GM12878 (cell line): ENCODE results near the gene RNF183. TPM values are rescaled to one million over a fixed set of nuclear protein-coding genes. Genes with fewer than 3 reads are reported as not detected.

Experiments used
- ATAC-seq: fragments of 200-7000 bp; cut with Tn5 transposase; 3 replicates; pipeline ENCODE4 v1.9.1; 2020; ENCODE audit warnings: mild to moderate bottlenecking, moderate library complexity
- BruUV-seq: library from RNA; stranded (reverse); fragments of 400-500 nt; replicated peaks from 2 replicates; lab custom pipeline; 2021; lab: Mats Ljungman, UMichigan
- CTCF ChIA-PET: fragments of 300-600 bp; sonication (Branson Sonifier 250); formaldehyde crosslinking; extraction: SDS; loops from one replicate; lab custom pipeline; 2021; ENCODE audit warnings: inconsistent platforms; lab: Yijun Ruan, JAX
- POLR2A ChIA-PET: fragments of 350-600 bp; formaldehyde crosslinking; extraction: SDS; loops from one replicate; lab custom pipeline; 2021; ENCODE audit warnings: inconsistent platforms; lab: Charles Lee
- RAD21 ChIA-PET: fragments of 300-600 bp; sonication (Branson Sonifier 250); formaldehyde crosslinking; loops from one replicate; lab custom pipeline; 2023; ENCODE audit warnings: antibody characterized with exemption; ENCODE audit not compliant: unreplicated experiment; lab: Charles Lee
- SMC1A ChIA-PET: fragments of 300-600 bp; sonication (Branson Sonifier 250); formaldehyde crosslinking; loops from one replicate; lab custom pipeline; 2023; ENCODE audit not compliant: unreplicated experiment, uncharacterized antibody; lab: Charles Lee
- DNase-seq: peaks from one replicate; pipeline ENCODE4 v3.0.0-alpha.2; 2011; ENCODE audit warnings: low read depth, low spot score
- FAIRE-seq: peaks from 3 replicates; lab custom pipeline; 2011; peaks lifted over from hg19 to GRCh38; lab: Jason Lieb, UNC
- H2AFZ ChIP-seq: 2 replicates; pipeline ENCODE4 v1.6.0; 2011; ENCODE audit warnings: low read depth, low read length, control low read depth; ENCODE audit not compliant: control insufficient read depth
- H3K27ac ChIP-seq: 2 replicates; pipeline ENCODE4 v1.5.1; 2011; ENCODE audit warnings: control low read depth; ENCODE audit not compliant: control insufficient read depth, insufficient read depth
- H3K27me3 ChIP-seq, 2 experiments: replicated peaks in 1 of 2; 2 replicates each; pipeline versions ENCODE4 v1.6.0 to v1.6.1; 2011; ENCODE audit warnings: low read length in 1 of 2; ENCODE audit not compliant: control insufficient read depth in 2 of 2, insufficient read depth in 2 of 2
- H3K36me3 ChIP-seq, 2 experiments: 2 replicates each; pipeline ENCODE4 v1.5.1; 2011; ENCODE audit warnings: low read length in 1 of 2; ENCODE audit not compliant: control insufficient read depth in 2 of 2, insufficient read depth in 2 of 2
- H3K4me1 ChIP-seq: 2 replicates; pipeline ENCODE4 v1.6.1; 2011; ENCODE audit warnings: mild to moderate bottlenecking, low read length, moderate library complexity, mixed read lengths; ENCODE audit not compliant: control insufficient read depth, insufficient read depth
- H3K4me2 ChIP-seq: 2 replicates; pipeline ENCODE4 v1.6.0; 2011; ENCODE audit warnings: control low read depth; ENCODE audit not compliant: control insufficient read depth, insufficient read depth
- H3K4me3 ChIP-seq: fragments of 200-600 bp; sonication (generic); 2 replicates; pipeline ENCODE4 v1.5.1; 2016
- H3K79me2 ChIP-seq: 2 replicates; pipeline ENCODE4 v1.6.0; 2011; ENCODE audit warnings: low read length; ENCODE audit not compliant: control insufficient read depth, insufficient read depth
- H3K9ac ChIP-seq: 2 replicates; pipeline ENCODE4 v1.8.0; 2011; ENCODE audit warnings: low read length, control low read depth, mixed read lengths; ENCODE audit not compliant: control insufficient read depth, insufficient read depth
- H3K9me3 ChIP-seq: replicated peaks from 3 replicates; pipeline ENCODE4 v1.5.1; 2011; ENCODE audit warnings: mild to moderate bottlenecking, low read length; ENCODE audit not compliant: control insufficient read depth, insufficient read depth
- H4K20me1 ChIP-seq: 2 replicates; pipeline ENCODE4 v1.6.0; 2011; ENCODE audit not compliant: control insufficient read depth, insufficient read depth
- CREB1 ChIP-seq: IDR thresholded peaks from 2 replicates; pipeline ENCODE4 v1.6.1; 2012; ENCODE audit warnings: low read depth, mild to moderate bottlenecking, inconsistent platforms
- FOXM1 ChIP-seq: IDR thresholded peaks from 2 replicates; pipeline ENCODE4 v1.6.1; 2012; ENCODE audit warnings: low read depth, mild to moderate bottlenecking, inconsistent platforms, low read length, moderate library complexity
- NFIC ChIP-seq: IDR thresholded peaks from 2 replicates; pipeline ENCODE4 v1.6.1; 2012; ENCODE audit warnings: low read depth, mild to moderate bottlenecking, inconsistent platforms, low read length, moderate library complexity
- NFYA ChIP-seq: IDR thresholded peaks from 2 replicates; pipeline ENCODE4 v1.6.1; 2011; ENCODE audit warnings: low read depth, mild to moderate bottlenecking, low read length, improper control_type of control experiment, borderline replicate concordance
- RAD51 ChIP-seq: fragments of 450-650 bp; IDR thresholded peaks from 2 replicates; pipeline ENCODE4 v1.6.1; 2016; ENCODE audit warnings: moderate library complexity, mild to moderate bottlenecking, inconsistent platforms
- SIX5 ChIP-seq: IDR thresholded peaks from 2 replicates; pipeline ENCODE4 v1.6.1; 2011; ENCODE audit warnings: mild to moderate bottlenecking, low read depth, low read length, moderate library complexity; ENCODE audit not compliant: severe bottlenecking
- ZNF207 ChIP-seq: fragments of 450-650 bp; IDR thresholded peaks from 2 replicates; pipeline ENCODE4 v1.6.1; 2014; ENCODE audit warnings: antibody characterized with exemption, mild to moderate bottlenecking, borderline replicate concordance
- WGBS: methylation state at CpG from one replicate; pipeline ENCODE4 v1.1.6; 2016; ENCODE audit warnings: low lambda C conversion rate; ENCODE audit not compliant: insufficient replicate concordance, insufficient coverage; ENCODE audit errors: missing lambda C conversion rate; 5-methylcytosine and 5-hydroxymethylcytosine counted together
- in situ Hi-C: fragments of 300-500 bp; cut with MboI; formaldehyde crosslinking; loops from 9 replicates; pipeline ENCODE4 v1.14.3; 2018; ENCODE audit warnings: mixed read lengths
- intact Hi-C: fragments of 100-400 bp; cut with micrococcal nuclease; formaldehyde crosslinking; loops from one replicate; pipeline ENCODE4 v1.14.2; 2022; ENCODE audit not compliant: unreplicated experiment
- polyA plus RNA-seq, 11 experiments: library from polyadenylated mRNA; depleted of rRNA in 4 of 11; unstranded in 6 of 11; stranded (reverse) in 5 of 11; fragments of >200 nt; fragmentation: Nextera tagmentation in 4 of 11; fragmentation: Illumina TruSeq in 1 of 11; extraction: Ambion mirVana in 4 of 11; extraction: Trizol in 1 of 11; gene quantifications; 1 replicate in 1 of 11; 2 replicates in 10 of 11; pipeline versions ENCODE4 v1.2.1 to v1.2.3, GENCODE V29; 2011 to 2016; ENCODE audit warnings: inconsistent platforms in 2 of 11, missing spikeins in 2 of 11, low read depth in 1 of 11
- total RNA-seq, 4 experiments: library from RNA; depleted of rRNA in 3 of 4; stranded (reverse); fragments of >200 nt in 3 of 4; fragmentation: Illumina TruSeq in 1 of 4; extraction: Trizol in 1 of 4; gene quantifications; 2 replicates each; pipeline versions ENCODE4 v1.2.1 to v1.2.3, GENCODE V29; 2013 to 2021
- TF ChIP-seq, protein P1 (sequence below): fragments of 450-650 bp; IDR thresholded peaks from 2 replicates; pipeline ENCODE4 v1.6.1; 2017; ENCODE audit warnings: mild to moderate bottlenecking
- TF ChIP-seq, protein P2 (sequence below): IDR thresholded peaks from 2 replicates; pipeline ENCODE4 v1.6.1; 2012; ENCODE audit warnings: low read depth, low read length, improper control_type of control experiment
- TF ChIP-seq, protein P3 (sequence below): fragments of 450-650 bp; formaldehyde crosslinking; IDR thresholded peaks from 2 replicates; pipeline ENCODE4 v1.4.0; 2020; ENCODE audit warnings: mild to moderate bottlenecking, moderate library complexity
- TF ChIP-seq, protein P4 (sequence below): fragments of 150-350 bp; IDR thresholded peaks from 2 replicates; pipeline ENCODE4 v1.6.1; 2016; ENCODE audit warnings: low read depth, low read length

The RNF183 gene
- total and polyA plus RNA-seq, 10 of the 15 experiments (the other 5 are each of a cell fraction or from before 2014, with no cell fraction given), result 0.03 to 0.26 (median 0.07) TPM; not detected in 6

DNA sequence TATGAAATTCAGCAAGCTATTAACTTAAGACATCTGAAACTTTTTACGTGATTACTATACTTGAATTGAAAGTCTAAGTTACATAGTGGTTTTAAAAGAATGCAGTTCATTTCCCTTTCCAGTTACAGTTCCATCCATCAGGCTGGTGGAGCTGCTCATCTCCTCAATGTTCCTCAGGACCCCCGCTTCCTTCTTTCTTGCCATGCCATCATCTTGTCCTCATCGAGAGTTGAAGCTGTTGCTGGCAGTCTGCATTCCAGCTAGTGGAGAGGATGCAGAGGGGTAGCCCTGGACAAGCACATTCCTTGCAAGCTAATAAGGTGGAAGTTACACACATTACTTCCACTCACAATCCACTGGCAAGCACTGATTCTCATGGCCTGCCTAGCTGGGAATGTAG, 8.8 kb upstream of the RNF183 start:
- no peaks in the 10 kb centered on the region for H3K36me3 ChIP-seq
- FAIRE-seq (no peak), ATAC-seq (no peak), DNase-seq (no peak)
- no peaks in the 10 kb centered on the region for H3K27me3 ChIP-seq
- intact Hi-C loops, result no loop called here
- ChIA-PET SMC1A (interaction anchor here (0.5 to 1.1 kb wide), 6 partner anchors 37 to 346 kb away, joined by 3 to 4 read pairs (median 3); partner anchors contain the start of gene CDC26), CTCF (interaction anchor here (1.0 to 2.2 kb wide), 9 partner anchors 11 to 281 kb away, joined by 3 to 7 read pairs (median 4); no protein-coding TSS in a partner anchor), RAD21 (interaction anchor here (0.9 to 2.6 kb wide), 3 partner anchors 90 to 346 kb away, joined by 3 to 7 read pairs (median 5); no protein-coding TSS in a partner anchor), POLR2A (no interaction called here)
- H2AFZ ChIP-seq, result no peak overlapping the region
- in situ Hi-C loops, result no loop called here
- H3K9me3 ChIP-seq, result no peaks in the 10 kb centered on the region
- no peak overlapping the region for H3K4me3 ChIP-seq
- H3K4me2 ChIP-seq, result no peak overlapping the region
- H3K4me1 ChIP-seq, result no peaks in the 10 kb centered on the region
- no peaks in the 10 kb centered on the region; the same call in 1 of the 2 replicates for H4K20me1 ChIP-seq
- no peaks in the 10 kb centered on the region for H3K79me2 ChIP-seq
- H3K9ac ChIP-seq, result no peak overlapping the region
- H3K27ac ChIP-seq, result no peak overlapping the region
- BruUV-seq, result no TSS peak
- WGBS, result 50% methylated on average over 3 of the region's 3 CpGs
- no peak for TF ChIP-seq SIX5
- TF ChIP-seq, protein P1, sequence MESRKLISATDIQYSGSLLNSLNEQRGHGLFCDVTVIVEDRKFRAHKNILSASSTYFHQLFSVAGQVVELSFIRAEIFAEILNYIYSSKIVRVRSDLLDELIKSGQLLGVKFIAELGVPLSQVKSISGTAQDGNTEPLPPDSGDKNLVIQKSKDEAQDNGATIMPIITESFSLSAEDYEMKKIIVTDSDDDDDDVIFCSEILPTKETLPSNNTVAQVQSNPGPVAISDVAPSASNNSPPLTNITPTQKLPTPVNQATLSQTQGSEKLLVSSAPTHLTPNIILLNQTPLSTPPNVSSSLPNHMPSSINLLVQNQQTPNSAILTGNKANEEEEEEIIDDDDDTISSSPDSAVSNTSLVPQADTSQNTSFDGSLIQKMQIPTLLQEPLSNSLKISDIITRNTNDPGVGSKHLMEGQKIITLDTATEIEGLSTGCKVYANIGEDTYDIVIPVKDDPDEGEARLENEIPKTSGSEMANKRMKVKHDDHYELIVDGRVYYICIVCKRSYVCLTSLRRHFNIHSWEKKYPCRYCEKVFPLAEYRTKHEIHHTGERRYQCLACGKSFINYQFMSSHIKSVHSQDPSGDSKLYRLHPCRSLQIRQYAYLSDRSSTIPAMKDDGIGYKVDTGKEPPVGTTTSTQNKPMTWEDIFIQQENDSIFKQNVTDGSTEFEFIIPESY, result no peak
- TF ChIP-seq FOXM1, result no peak
- TF ChIP-seq, protein P2, sequence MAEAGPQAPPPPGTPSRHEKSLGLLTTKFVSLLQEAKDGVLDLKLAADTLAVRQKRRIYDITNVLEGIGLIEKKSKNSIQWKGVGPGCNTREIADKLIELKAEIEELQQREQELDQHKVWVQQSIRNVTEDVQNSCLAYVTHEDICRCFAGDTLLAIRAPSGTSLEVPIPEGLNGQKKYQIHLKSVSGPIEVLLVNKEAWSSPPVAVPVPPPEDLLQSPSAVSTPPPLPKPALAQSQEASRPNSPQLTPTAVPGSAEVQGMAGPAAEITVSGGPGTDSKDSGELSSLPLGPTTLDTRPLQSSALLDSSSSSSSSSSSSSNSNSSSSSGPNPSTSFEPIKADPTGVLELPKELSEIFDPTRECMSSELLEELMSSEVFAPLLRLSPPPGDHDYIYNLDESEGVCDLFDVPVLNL, result no peak
- no peak for TF ChIP-seq NFYA
- TF ChIP-seq, protein P3, sequence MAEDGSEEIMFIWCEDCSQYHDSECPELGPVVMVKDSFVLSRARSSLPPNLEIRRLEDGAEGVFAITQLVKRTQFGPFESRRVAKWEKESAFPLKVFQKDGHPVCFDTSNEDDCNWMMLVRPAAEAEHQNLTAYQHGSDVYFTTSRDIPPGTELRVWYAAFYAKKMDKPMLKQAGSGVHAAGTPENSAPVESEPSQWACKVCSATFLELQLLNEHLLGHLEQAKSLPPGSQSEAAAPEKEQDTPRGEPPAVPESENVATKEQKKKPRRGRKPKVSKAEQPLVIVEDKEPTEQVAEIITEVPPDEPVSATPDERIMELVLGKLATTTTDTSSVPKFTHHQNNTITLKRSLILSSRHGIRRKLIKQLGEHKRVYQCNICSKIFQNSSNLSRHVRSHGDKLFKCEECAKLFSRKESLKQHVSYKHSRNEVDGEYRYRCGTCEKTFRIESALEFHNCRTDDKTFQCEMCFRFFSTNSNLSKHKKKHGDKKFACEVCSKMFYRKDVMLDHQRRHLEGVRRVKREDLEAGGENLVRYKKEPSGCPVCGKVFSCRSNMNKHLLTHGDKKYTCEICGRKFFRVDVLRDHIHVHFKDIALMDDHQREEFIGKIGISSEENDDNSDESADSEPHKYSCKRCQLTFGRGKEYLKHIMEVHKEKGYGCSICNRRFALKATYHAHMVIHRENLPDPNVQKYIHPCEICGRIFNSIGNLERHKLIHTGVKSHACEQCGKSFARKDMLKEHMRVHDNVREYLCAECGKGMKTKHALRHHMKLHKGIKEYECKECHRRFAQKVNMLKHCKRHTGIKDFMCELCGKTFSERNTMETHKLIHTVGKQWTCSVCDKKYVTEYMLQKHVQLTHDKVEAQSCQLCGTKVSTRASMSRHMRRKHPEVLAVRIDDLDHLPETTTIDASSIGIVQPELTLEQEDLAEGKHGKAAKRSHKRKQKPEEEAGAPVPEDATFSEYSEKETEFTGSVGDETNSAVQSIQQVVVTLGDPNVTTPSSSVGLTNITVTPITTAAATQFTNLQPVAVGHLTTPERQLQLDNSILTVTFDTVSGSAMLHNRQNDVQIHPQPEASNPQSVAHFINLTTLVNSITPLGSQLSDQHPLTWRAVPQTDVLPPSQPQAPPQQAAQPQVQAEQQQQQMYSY (CRISPR knock-in tag), result no peak
- TF ChIP-seq CREB1, result no peak
- TF ChIP-seq NFIC, result no peak
- TF ChIP-seq ZNF207, result no peak
- TF ChIP-seq, protein P4, sequence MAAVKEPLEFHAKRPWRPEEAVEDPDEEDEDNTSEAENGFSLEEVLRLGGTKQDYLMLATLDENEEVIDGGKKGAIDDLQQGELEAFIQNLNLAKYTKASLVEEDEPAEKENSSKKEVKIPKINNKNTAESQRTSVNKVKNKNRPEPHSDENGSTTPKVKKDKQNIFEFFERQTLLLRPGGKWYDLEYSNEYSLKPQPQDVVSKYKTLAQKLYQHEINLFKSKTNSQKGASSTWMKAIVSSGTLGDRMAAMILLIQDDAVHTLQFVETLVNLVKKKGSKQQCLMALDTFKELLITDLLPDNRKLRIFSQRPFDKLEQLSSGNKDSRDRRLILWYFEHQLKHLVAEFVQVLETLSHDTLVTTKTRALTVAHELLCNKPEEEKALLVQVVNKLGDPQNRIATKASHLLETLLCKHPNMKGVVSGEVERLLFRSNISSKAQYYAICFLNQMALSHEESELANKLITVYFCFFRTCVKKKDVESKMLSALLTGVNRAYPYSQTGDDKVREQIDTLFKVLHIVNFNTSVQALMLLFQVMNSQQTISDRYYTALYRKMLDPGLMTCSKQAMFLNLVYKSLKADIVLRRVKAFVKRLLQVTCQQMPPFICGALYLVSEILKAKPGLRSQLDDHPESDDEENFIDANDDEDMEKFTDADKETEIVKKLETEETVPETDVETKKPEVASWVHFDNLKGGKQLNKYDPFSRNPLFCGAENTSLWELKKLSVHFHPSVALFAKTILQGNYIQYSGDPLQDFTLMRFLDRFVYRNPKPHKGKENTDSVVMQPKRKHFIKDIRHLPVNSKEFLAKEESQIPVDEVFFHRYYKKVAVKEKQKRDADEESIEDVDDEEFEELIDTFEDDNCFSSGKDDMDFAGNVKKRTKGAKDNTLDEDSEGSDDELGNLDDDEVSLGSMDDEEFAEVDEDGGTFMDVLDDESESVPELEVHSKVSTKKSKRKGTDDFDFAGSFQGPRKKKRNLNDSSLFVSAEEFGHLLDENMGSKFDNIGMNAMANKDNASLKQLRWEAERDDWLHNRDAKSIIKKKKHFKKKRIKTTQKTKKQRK, result no peak
- TF ChIP-seq RAD51, result no peak
